Measurements from ENCODE around the gene CPNE1. TPM values are rescaled to one million over a fixed set of nuclear protein-coding genes. Genes with fewer than 3 reads are reported as not detected.

The CPNE1 gene
- total RNA-seq, 4 donors from 2014 or later, result 84.9 to 201 (median 127) TPM

DNA sequence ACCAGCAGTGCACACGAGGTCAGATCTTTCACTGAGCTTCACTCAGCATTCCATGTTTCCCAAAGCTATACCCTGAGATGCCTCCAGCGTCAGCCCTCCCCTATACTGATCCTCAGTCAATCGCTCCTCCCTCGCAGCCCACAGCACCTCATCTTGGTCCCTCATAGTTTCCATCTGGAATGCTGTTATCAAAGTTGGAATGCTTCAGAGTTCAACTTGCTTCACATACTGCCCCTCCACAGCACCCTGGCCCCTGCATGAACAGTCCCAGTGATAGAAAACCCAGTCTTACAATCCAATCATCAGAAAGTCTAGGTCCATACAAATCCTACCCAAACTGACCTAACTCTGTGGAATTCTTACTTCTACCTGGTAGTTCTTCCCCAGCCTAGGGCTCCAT, 29.0 kb downstream of the CPNE1 start:
- Histone ChIP-seq H3K4me1 (peaks cover 0 to 5% (median 0%) of the 10 kb centered on the region in 4 donors), H3K4me3 (no peak overlapping the region), H3K27me3 (no peaks in the 10 kb centered on the region), H3K27ac (no peak overlapping the region), H3K9me3 (no peaks in the 10 kb centered on the region), H3K36me3 (peaks cover 0 to 21% (median 0%) of the 10 kb centered on the region in 3 donors)
- no peak for DNase-seq
- TF ChIP-seq, protein P1, sequence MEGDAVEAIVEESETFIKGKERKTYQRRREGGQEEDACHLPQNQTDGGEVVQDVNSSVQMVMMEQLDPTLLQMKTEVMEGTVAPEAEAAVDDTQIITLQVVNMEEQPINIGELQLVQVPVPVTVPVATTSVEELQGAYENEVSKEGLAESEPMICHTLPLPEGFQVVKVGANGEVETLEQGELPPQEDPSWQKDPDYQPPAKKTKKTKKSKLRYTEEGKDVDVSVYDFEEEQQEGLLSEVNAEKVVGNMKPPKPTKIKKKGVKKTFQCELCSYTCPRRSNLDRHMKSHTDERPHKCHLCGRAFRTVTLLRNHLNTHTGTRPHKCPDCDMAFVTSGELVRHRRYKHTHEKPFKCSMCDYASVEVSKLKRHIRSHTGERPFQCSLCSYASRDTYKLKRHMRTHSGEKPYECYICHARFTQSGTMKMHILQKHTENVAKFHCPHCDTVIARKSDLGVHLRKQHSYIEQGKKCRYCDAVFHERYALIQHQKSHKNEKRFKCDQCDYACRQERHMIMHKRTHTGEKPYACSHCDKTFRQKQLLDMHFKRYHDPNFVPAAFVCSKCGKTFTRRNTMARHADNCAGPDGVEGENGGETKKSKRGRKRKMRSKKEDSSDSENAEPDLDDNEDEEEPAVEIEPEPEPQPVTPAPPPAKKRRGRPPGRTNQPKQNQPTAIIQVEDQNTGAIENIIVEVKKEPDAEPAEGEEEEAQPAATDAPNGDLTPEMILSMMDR (IDR thresholded peaks at IDR 0.05), result no peak

DNA sequence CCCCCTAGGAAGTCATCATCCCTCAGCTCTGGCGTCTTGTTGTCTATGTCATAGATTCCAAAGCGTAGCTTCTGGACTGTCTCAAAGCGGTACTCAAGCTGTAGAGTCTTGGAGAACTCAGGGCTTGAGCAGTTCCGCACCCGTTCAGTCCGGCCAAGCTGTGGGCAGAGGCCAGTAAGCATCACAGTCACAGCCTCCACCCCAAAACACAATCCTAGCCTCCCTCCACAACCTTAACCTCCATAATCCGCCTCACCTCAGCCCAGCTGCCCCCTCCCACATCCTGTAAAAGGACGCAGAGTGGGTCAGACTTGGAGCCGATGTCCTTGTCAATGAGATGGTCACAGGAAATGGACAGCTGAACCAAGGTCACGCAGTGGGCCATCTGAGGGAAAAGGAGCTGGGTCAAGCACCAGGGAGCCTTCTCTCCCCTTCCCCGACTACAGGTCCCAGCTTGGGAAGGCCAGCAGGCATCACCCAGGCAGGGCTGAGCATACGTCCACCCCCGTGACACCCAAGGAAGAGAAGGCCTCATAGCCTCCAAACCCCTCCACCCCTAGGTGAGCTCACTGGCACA, 32.1 kb downstream of the CPNE1 start:
- Histone ChIP-seq H3K9me3 (no peaks in the 10 kb centered on the region), H3K27ac (no peak overlapping the region), H3K4me3 (no peak overlapping the region), H3K4me1 (no peaks in the 10 kb centered on the region), H3K27me3 (no peaks in the 10 kb centered on the region), H3K36me3 (peaks cover 0 to 48% (median 0%) of the 10 kb centered on the region in 3 donors)
- no peak for TF ChIP-seq POLR2A (IDR thresholded peaks at IDR 0.05)
- TF ChIP-seq, protein P1 (IDR thresholded peaks at IDR 0.05), result no peak
- no peak for DNase-seq

DNA sequence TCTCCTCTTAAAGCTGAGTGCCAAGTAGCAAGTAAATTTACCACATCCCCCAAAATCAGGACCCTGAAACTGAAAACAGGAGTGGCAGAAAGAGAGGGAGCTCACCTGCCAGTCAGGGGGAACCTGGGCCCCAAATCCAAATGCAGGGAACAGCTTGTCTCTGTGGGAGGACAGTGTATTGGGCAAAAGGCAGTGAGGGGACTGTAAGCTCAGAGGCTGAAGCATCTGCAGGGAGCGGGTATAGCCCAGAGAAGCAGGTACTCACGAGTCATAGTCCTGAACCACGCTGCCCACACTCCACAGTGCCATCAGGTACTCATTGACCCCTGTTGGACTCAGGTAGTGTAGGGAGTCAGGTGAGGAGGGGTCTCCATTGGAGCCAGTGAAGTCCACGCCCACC, 34.1 kb downstream of the CPNE1 start:
- H3K36me3 ChIP-seq, result peaks cover 0 to 64% (median 0%) of the 10 kb centered on the region in 3 donors
- H3K4me1 ChIP-seq, result no peaks in the 10 kb centered on the region
- H3K27ac ChIP-seq, result no peak overlapping the region
- DNase-seq, result no peak
- no peak for TF ChIP-seq POLR2A (IDR thresholded peaks at IDR 0.05)
- TF ChIP-seq, protein P1 (IDR thresholded peaks at IDR 0.05), result no peak
- H3K4me3 ChIP-seq, result no peak overlapping the region
- H3K9me3 ChIP-seq, result no peaks in the 10 kb centered on the region
- H3K27me3 ChIP-seq, result no peaks in the 10 kb centered on the region

DNA sequence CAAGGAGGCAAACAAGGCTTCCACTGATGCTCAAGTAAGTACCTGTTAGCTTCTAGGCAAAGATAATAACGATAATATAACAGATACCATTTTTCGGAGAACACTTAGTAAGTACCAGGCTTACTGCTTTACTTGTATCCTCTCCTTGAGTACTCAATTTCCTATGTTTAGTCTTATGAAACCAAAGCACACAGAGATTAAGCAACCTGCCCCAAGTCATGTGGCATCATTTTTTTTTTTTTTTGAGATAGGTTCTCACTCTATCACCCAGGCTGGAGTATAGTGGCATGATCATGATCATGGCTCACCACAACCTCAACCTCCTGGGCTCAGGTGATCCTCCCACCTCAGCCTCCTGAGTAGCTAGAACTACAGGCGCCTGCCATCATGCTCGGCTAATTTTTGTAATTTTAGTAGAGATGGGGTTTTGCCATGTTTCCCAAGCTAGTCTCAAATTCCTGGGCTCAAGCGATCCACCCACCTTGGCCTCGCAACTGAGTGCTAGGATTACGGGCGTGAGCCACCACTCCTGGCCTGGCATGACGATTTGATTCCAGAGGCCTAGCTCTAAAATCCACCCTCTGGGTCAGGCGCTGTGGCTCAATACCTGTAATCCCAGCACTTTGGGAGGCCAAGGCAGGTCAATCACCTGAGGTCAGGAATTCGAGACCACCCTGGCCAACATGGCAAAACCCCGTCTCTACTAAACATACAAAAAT, 35.1 kb downstream of the CPNE1 start:
- TF ChIP-seq, protein P1 (IDR thresholded peaks at IDR 0.05), result no peak
- no peak for TF ChIP-seq POLR2A (IDR thresholded peaks at IDR 0.05)
- no peaks in the 10 kb centered on the region for H3K27me3 ChIP-seq
- H3K9me3 ChIP-seq, result no peaks in the 10 kb centered on the region
- H3K27ac ChIP-seq, result no peak overlapping the region
- DNase-seq, result no peak
- no peaks in the 10 kb centered on the region for H3K4me1 ChIP-seq
- H3K4me3 ChIP-seq, result no peak overlapping the region
- H3K36me3 ChIP-seq, result peaks cover 0 to 72% (median 0%) of the 10 kb centered on the region in 3 donors

DNA sequence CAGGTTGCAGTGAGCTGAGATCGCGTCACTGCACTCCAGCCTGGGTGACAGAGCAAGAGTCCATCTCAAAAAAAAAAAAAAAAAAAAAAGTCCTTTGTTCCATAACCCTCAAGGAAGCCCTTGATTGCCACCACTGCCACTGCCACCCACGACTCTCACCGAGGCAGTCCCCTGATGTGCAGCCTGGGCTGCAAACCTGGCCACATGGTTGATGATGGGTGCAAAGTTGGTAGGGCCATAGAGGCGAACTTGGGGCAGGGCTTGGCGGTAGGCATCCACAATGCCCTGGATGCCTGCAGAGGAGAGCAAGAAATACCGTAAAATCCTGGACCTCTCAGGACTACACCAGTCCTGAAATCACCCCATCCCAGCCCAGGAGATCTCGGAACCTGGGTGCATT, 37.6 kb downstream of the CPNE1 start:
- Histone ChIP-seq H3K4me1 (no peaks in the 10 kb centered on the region), H3K27ac (no peak overlapping the region), H3K36me3 (peaks cover 0 to 68% (median 0%) of the 10 kb centered on the region in 3 donors), H3K27me3 (no peaks in the 10 kb centered on the region), H3K4me3 (no peak overlapping the region), H3K9me3 (no peaks in the 10 kb centered on the region)
- DNase-seq, result no peak
- TF ChIP-seq, protein P1 (IDR thresholded peaks at IDR 0.05), result no peak
- TF ChIP-seq POLR2A (IDR thresholded peaks at IDR 0.05), result no peak

Measured in Peyer's patch (tissue), 4 donors.